GM18909 (cell line): ENCODE data around the gene CLDN1.
A peak's percentile ranks its signal among the peaks of the same experiment; 100 is the strongest.

ENCODE experiments used
- ATAC-seq: cut with Tn5 transposase; IDR thresholded peaks from one replicate; pipeline ENCODE4 v1.9.1; 2021; ENCODE audit warnings: mild to moderate bottlenecking; ENCODE audit not compliant: unreplicated experiment, poor library complexity

The CLDN1 gene

DNA sequence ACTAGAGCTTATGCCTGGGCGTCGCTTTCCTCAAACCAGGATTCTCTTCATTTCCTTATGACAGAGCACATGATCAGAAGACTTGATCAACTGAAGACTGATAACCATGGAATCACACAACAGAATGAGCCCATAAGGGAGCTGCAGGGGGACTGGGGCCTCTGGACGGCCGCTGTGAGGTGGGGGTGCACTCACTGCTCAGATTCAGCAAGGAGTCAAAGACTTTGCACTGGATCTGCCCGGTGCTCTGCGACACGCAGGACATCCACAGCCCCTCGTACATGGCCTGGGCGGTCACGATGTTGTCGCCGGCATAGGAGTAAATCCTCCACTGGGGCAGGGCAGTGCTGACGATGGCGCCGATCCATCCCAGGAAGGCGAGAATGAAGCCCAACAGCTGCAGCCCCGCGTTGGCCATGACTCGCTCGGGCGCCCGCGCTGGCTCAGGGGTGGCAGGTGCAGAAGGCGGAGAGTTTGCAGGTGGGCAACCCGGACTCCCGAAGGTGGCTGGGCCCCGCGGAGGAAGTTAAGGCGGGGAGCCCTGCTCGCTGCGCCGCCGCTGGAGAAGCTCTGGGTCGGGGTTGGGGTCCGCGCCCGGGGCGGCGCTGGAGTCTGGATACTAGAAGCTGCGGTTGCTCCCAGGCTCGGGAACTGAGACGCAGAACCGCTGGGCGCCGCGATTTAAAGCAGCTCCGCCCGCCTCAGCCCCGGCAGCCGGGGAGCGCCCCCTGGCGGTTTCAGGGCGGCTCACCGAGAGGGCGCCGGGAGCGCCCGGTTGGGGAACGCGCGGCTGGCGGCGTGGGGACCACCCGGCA, at the start of gene CLDN1:
TSS of gene CLDN1 (minus strand) at position 658 of the 815 bp plus-strand sequence. CDS start at position 418, 240 bp downstream.
- ATAC-seq, result peak; percentile 91

- ATAC-seq, result no peak
These were observed 48.9 kb upstream of the CLDN1 start for GRCh38 chr3:190371152-190371551.

GRCh38 chr3:190370369-190370768, 48.1 kb upstream of the CLDN1 start:
- no peak for ATAC-seq

- no peak for ATAC-seq
These were observed 47.5 kb upstream of the CLDN1 start for GRCh38 chr3:190369668-190370295.

- ATAC-seq, result no peak
These were observed 46.6 kb upstream of the CLDN1 start for GRCh38 chr3:190368881-190369280.

DNA sequence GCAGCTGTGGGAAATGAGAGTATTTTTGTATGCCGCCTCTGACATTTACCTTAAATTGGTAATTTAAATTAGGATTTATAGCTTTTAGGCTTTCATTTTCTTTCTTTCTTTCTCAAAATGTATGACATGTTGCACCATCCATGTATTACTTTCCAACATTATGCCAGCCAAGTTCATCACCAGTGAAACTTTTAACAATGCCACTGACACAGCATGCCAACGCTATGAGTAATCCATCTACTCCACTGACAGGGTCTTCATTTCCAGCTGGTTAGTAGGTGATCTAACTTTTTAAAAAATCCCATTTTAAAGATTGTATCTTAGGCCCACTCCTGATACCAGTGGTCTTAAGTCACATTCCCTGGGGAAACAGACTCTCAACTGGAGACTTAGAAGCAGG, 43.9 kb upstream of the CLDN1 start:
- ATAC-seq, result no peak

DNA sequence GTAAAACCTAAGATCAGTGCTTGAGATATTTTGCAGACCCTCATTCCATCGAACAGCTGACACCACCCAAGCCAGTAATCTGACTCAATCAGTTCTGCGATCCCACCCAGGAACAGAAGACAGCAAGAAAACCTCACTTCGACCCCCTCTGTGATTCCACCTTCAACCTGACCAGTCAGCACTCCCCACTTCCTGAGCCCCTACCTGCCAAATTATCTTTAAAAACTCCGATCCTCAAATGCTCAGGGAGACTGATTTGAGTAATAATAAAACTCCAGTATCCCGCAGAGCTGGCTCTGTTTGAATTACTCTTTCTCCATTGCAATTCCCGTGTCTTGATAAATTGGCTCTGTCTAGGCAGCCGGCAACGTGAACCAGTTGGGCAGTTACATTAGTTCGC, 40.0 kb upstream of the CLDN1 start:
- no peak for ATAC-seq

DNA sequence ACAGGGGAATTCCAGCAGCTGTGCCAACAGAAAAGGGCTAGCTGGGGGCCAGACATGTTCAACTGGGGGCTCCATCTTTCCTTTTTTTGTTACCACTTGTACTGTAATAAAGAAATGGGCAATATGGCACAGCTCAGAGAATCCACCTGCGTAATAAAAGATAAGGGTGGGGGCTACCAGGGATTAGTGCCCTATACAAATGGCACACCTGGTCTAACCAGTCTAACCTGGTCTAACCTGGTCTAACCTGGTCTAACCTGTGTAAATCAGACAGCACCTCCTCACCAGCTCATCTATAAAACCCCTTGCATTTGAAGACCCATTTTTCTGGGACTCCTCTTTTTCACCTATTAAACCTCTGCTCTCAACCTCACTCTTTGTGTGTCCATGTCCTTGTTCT, 39.5 kb upstream of the CLDN1 start:
- ATAC-seq, result no peak

DNA sequence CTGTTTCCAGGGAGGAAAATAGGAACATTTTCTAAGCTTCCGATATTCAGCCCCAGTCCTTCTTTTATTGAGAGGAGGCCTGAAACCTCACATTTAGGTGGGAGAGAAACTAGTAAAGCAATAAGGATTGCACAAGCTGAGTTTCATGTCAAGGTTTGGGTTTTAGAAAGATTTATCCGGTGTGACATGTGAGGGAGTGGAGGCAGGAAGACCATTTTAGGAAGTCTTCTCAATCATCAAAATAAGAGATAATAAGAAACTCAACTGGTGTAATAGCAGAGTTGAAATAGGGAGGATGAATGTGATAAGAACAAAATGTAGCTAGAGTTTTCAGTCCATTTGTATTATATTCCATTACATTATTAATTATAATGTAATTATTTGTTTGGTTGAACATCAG, 38.0 kb upstream of the CLDN1 start:
- ATAC-seq, result no peak

DNA sequence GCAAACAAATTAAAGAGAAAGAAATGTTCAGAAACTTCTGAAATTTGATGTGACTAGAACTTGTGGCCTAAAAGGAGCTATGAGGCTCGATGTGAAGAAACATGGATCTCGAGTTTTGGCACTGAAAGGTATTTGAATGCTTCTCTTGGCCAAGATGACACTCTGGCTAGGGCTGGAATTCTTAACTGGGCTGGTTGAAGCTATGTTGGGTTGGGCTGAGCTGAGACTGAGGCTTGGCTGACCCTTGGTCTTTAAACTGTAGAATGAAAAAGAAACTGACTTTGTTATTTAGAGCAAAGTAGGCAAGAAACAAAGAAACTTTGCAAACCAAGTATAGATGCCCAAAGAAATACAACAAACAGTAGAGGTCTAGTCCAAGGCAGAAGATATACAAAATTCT, 37.6 kb upstream of the CLDN1 start:
- no peak for ATAC-seq

DNA sequence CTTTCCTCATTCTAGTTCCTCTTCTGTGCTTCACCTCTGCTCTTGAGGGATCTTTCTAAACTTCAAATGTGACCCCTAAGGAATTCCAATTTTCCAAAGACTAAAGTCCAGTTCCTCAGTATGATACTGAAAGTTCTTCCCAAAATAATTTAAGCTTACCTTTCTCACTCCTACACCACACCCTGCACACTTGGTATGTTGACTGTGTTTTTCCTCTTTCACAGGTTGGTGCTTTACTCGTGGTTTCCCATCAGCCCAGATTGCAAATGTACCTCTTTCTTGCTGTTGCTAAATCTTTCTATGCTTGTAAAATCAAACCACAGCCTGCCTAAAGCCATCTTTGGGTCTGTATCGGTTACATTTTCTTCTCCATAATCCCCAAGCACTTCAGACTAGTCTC, 35.2 kb upstream of the CLDN1 start:
- ATAC-seq, result no peak

DNA sequence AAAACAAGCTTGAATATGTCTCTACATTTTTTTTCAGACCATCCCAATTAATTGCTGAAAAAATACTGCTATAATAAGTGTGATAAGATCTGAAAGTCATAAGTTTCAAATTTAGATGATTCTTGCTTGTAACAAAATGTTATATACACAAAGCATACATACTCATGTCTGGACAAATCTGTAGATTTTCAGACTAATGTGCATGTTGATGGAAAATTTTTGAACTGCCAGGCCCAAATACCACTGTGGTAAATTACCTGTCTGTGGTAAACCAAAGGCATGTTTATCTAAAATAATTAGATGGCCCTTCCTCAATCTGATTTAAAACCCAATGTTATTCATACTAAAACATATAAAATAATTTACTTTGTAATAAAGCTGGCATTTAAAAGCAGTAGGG, 34.0 kb upstream of the CLDN1 start:
- ATAC-seq, result no peak

DNA sequence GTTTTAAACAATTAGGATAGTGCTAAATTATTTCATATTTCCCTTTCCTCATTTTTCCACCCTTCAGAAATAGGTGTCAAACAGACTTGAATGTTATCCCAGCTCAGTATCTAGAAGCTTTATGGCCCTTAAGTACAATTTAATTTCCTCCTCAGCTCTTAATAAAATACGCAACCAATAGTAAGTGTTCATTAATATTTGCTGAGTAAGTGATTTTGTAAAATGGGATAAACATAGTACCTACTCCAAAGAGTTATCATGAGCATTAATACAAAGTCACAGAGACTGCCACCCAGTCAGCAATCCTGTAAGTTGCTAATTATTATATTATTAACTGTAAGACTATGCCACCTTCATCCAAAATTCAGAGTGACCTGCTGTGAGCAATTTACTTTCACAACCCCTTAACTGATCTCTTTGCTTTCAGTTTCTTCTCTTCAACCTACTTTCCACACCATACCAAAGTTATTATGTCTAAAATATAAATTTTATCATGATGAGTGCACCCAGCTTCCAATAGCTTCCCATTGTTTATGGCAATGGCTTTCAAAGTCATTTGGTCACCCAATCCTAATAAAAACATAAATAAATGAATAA, 30.7 kb upstream of the CLDN1 start:
- ATAC-seq, result no peak

- no peak for ATAC-seq
These were observed 24.3 kb upstream of the CLDN1 start for GRCh38 chr3:190346541-190346940.

GRCh38 chr3:190345878-190346277, 23.6 kb upstream of the CLDN1 start:
- no peak for ATAC-seq

GRCh38 chr3:190345027-190345821, 23.0 kb upstream of the CLDN1 start:
- ATAC-seq, result no peak

- no peak for ATAC-seq
These were observed 17.8 kb upstream of the CLDN1 start for GRCh38 chr3:190340071-190340470.

DNA sequence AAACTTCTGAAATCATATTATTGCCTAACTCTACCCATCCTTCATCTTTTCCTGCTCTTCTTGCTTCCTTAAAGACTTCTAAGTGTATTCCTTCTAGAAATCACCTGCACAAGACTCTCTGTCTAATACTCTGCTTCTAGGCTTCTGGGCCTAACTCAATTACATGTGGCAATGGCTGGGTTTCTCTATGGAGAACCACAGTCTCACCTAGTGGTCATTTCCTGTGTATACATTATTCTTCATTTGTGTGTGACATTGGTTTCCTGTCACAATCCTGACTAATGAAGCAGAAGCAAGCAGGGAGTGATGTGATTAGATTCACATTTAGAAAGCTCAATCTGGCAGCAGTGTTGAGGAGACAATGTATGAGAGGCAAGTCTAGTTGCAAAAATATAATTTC, 16.9 kb upstream of the CLDN1 start:
- ATAC-seq, result peak; percentile 78

GRCh38 chr3:190338717-190339116, 16.5 kb upstream of the CLDN1 start:
- ATAC-seq, result no peak

DNA sequence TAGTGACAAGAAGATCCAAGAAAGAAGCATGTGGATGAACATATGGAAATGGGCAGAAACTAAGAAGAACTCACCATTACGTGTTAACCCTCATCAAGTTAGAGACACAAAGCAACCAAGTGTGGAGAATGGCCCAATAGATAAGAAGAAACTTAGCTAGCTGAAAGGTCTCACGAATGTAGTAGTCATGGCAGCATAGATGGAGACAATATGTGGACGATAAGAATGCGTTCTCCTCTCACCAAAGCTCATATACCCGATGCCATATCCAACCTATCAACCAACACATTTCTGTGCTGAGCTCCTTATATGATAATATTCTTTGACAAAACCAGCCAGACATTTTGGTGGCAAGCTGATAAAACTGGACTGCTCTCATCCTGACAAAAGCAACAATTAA, 15.1 kb upstream of the CLDN1 start:
- no peak for ATAC-seq
